ENCODE data around the gene THSD7A. TPM values are rescaled to one million over a fixed set of nuclear protein-coding genes. Genes with fewer than 3 reads are reported as not detected.

The THSD7A gene
- total and polyA plus RNA-seq, 2 of the 13 experiments (the other 11 are each of a cell fraction or from before 2014, with no cell fraction given), result 0.01 to 0.07 TPM

DNA sequence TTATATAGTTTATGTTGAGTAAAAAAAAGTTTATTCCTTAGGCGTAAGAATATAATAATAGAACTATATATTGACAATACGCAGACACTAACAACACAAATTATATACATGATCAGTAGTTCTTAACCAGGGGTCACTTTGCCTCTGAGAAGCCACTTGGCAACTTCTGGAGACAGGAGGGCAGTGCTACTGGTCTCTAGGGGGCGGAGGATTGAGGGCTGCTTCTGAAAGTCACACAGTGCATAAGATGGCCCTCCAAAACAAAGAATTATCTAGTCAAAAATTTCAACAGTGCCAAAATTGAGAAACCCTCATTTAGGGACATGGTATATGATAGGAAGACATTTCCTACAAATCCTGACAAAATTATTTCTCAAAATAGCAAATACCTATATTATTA, 77.1 kb downstream of the THSD7A start (continued):
- TF ChIP-seq, protein P1, sequence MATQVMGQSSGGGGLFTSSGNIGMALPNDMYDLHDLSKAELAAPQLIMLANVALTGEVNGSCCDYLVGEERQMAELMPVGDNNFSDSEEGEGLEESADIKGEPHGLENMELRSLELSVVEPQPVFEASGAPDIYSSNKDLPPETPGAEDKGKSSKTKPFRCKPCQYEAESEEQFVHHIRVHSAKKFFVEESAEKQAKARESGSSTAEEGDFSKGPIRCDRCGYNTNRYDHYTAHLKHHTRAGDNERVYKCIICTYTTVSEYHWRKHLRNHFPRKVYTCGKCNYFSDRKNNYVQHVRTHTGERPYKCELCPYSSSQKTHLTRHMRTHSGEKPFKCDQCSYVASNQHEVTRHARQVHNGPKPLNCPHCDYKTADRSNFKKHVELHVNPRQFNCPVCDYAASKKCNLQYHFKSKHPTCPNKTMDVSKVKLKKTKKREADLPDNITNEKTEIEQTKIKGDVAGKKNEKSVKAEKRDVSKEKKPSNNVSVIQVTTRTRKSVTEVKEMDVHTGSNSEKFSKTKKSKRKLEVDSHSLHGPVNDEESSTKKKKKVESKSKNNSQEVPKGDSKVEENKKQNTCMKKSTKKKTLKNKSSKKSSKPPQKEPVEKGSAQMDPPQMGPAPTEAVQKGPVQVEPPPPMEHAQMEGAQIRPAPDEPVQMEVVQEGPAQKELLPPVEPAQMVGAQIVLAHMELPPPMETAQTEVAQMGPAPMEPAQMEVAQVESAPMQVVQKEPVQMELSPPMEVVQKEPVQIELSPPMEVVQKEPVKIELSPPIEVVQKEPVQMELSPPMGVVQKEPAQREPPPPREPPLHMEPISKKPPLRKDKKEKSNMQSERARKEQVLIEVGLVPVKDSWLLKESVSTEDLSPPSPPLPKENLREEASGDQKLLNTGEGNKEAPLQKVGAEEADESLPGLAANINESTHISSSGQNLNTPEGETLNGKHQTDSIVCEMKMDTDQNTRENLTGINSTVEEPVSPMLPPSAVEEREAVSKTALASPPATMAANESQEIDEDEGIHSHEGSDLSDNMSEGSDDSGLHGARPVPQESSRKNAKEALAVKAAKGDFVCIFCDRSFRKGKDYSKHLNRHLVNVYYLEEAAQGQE (IDR thresholded peaks at IDR 0.05; ENCODE audit: borderline replicate concordance in 1 of 2, low read depth in 1 of 2, low read length in 2 of 2), result no peak
- TF ChIP-seq ZNF564 (CRISPR knock-in tag; IDR thresholded peaks at IDR 0.05) (no peak), NPAS2 (CRISPR knock-in tag; IDR thresholded peaks at IDR 0.05; ENCODE audit: borderline replicate concordance) (no peak), ZNF614 (CRISPR knock-in tag; IDR thresholded peaks at IDR 0.05; ENCODE audit: borderline replicate concordance) (no peak)
- TF ChIP-seq, protein P2, sequence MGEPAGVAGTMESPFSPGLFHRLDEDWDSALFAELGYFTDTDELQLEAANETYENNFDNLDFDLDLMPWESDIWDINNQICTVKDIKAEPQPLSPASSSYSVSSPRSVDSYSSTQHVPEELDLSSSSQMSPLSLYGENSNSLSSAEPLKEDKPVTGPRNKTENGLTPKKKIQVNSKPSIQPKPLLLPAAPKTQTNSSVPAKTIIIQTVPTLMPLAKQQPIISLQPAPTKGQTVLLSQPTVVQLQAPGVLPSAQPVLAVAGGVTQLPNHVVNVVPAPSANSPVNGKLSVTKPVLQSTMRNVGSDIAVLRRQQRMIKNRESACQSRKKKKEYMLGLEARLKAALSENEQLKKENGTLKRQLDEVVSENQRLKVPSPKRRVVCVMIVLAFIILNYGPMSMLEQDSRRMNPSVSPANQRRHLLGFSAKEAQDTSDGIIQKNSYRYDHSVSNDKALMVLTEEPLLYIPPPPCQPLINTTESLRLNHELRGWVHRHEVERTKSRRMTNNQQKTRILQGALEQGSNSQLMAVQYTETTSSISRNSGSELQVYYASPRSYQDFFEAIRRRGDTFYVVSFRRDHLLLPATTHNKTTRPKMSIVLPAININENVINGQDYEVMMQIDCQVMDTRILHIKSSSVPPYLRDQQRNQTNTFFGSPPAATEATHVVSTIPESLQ (CRISPR knock-in tag; conservative IDR thresholded peaks at IDR 0.05), result no peak
- TF ChIP-seq, protein P3, sequence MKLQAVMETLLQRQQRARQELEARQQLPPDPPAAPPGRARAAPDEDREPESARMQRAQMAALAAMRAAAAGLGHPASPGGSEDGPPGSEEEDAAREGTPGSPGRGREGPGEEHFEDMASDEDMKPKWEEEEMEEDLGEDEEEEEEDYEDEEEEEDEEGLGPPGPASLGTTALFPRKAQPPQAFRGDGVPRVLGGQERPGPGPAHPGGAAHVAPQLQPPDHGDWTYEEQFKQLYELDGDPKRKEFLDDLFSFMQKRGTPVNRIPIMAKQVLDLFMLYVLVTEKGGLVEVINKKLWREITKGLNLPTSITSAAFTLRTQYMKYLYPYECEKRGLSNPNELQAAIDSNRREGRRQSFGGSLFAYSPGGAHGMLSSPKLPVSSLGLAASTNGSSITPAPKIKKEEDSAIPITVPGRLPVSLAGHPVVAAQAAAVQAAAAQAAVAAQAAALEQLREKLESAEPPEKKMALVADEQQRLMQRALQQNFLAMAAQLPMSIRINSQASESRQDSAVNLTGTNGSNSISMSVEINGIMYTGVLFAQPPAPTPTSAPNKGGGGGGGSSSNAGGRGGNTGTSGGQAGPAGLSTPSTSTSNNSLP (IDR thresholded peaks at IDR 0.05; ENCODE audit: low read depth, low read length), result no peak
- TF ChIP-seq, protein P4, sequence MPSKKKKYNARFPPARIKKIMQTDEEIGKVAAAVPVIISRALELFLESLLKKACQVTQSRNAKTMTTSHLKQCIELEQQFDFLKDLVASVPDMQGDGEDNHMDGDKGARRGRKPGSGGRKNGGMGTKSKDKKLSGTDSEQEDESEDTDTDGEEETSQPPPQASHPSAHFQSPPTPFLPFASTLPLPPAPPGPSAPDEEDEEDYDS (CRISPR knock-in tag; IDR thresholded peaks at IDR 0.05), result no peak
